Measurements from ENCODE around the gene CYP2U1.

CYP2U1 gene

DNA sequence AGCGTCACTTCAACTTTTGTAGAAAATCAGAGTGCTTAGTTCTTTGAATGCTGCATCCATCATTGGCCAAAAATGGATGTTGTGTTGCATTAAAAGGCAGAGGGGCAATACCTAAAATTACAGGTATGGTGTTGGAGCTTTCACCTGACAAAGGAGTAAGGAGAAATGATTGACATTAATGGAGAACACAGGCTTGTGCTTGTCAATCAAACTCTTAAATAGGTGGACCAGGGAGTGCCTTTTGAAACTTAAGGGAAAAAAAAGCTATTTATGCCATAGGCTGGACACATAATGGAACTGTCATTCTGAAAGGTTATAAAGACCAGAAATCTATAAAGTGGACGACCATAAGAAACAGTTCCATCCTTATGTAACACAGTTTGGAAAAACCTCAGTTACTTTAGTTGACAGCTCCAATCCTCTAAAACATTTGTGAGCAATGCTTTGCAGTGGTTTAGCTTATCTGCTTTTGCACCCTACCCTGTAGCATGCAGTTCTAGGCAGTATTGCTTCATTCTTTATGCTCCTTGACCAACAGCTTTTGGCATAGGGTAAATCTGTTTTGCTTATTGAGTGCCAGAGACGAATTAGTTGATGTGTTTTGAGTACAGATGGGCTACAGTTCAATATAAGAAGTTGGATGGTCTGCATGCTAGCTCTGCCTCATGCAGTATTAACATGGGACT, 60.7 kb downstream of the CYP2U1 start:
- peak overlapping the region; percentile 99 for H3K4me3 ChIP-seq (ENCODE audit: low read depth, low read length)
- TF ChIP-seq, protein P1, sequence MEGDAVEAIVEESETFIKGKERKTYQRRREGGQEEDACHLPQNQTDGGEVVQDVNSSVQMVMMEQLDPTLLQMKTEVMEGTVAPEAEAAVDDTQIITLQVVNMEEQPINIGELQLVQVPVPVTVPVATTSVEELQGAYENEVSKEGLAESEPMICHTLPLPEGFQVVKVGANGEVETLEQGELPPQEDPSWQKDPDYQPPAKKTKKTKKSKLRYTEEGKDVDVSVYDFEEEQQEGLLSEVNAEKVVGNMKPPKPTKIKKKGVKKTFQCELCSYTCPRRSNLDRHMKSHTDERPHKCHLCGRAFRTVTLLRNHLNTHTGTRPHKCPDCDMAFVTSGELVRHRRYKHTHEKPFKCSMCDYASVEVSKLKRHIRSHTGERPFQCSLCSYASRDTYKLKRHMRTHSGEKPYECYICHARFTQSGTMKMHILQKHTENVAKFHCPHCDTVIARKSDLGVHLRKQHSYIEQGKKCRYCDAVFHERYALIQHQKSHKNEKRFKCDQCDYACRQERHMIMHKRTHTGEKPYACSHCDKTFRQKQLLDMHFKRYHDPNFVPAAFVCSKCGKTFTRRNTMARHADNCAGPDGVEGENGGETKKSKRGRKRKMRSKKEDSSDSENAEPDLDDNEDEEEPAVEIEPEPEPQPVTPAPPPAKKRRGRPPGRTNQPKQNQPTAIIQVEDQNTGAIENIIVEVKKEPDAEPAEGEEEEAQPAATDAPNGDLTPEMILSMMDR (IDR thresholded peaks at IDR 0.05; ENCODE audit: low read depth, low read length), result no peak

DNA sequence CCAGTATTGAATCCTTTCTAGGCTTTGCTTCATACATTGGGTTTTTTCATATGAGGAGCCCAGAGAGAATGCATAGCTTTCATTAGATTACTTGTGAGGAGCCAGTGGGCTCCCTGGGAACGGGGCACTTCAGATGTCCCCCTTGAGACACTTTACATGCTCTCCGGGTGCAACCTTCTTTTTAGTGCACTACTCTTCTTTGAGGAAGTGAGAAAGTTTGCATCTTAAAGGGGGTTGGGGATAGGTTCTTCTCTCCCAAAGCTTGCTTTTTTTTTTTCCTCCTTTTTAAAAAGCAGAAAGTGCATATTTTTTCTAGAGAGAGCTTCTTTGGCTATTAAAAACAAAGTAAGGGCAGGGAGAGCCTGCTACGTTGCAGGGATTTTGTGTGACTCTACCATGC, 62.6 kb downstream of the CYP2U1 start:
- no peaks in the 10 kb centered on the region for H3K9me3 ChIP-seq (ENCODE audit: severe bottlenecking)
- TF ChIP-seq, protein P1 (IDR thresholded peaks at IDR 0.05; ENCODE audit: low read depth, low read length), result no peak
- peak overlapping the region; percentile 15; the same call in 1 of the 2 replicates for H3K4me3 ChIP-seq (ENCODE audit: low read depth, low read length)
- H3K36me3 ChIP-seq, result peaks cover 37% of the 10 kb centered on the region
- no peak for DNase-seq
- no peak overlapping the region for H3K27ac ChIP-seq
- H3K27me3 ChIP-seq (ENCODE audit: insufficient read depth, low read depth, severe bottlenecking), result no peaks in the 10 kb centered on the region

More for the DNA sequence above, 60.7 kb downstream of the CYP2U1 start:
- H3K27me3 ChIP-seq (ENCODE audit: insufficient read depth, low read depth, severe bottlenecking), result no peaks in the 10 kb centered on the region
- H3K36me3 ChIP-seq, result peaks cover 20% of the 10 kb centered on the region
- H3K9me3 ChIP-seq (ENCODE audit: severe bottlenecking), result no peaks in the 10 kb centered on the region
- H3K27ac ChIP-seq, result peak overlapping the region; percentile 3
- no peak for DNase-seq

DNA sequence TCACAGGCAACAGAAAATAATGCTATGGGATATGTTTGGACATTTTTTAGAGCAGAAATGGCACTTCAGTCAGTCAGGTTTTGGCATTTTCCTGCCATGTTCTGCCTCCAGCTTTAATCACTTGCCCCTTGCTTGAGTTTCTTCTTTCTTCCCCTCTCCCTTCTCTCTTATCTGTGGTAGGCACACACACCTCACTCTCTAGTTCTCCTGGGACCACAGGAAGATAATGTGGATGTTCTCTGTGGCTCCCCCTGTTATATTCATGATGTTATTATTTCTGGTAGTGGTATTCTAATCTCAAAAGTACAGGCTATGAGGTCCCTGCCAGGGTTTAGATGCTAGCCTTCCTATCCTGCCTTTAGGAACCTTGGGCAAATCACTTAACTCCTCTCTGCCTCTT, 63.5 kb downstream of the CYP2U1 start:
- H3K27ac ChIP-seq, result no peak overlapping the region

DNA sequence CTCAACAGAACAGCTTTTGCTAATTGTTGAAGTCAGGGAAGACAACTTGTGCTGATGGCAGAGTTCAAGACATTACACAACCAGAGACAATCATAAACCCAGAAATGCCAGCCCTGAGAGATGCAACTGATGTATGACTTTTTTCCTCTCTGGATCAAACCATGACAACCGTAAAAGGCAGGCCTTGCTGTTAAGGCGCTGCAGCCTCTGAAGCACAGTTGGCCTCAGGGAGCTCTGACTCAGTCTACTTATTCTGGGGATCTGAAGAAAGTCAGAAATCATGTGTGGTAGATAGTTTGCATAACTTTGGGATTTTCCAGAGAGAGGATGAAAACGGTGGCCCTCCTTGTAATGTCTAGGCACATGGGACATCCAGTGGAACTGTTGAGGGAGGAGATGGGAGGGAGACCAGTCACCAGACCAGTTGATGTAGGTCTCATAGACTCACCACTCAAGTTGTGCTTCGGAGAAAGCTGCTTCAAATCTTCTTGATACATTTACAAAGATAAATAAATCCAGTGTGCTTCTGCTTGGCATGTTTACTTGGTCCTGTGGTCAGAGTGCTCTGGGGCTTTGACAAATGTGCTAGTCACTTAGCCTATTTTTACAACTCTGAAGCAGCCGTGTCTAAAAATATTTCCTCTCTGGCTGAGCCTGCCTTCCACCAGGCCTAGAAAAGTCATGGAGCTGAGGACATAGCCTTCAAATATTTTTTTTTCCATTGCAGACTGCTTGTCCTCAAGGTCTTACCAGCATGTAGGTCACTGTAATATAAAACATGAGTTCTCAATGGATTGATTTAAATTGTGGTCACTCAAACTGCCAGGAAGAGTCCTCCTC, 65.8 kb downstream of the CYP2U1 start:
- Histone ChIP-seq H3K4me3 (ENCODE audit: low read depth, low read length) (no peak overlapping the region), H3K27me3 (ENCODE audit: insufficient read depth, low read depth, severe bottlenecking) (no peaks in the 10 kb centered on the region), H3K9me3 (ENCODE audit: severe bottlenecking) (peaks cover 5% of the 10 kb centered on the region), H3K36me3 (peaks cover 68% of the 10 kb centered on the region), H3K27ac (no peak overlapping the region)
- no peak for DNase-seq
- TF ChIP-seq, protein P1 (IDR thresholded peaks at IDR 0.05; ENCODE audit: low read depth, low read length), result no peak

More for the DNA sequence above, 63.5 kb downstream of the CYP2U1 start:
- H3K36me3 ChIP-seq, result peaks cover 47% of the 10 kb centered on the region
- no peak overlapping the region for H3K4me3 ChIP-seq (ENCODE audit: low read depth, low read length)
- H3K27me3 ChIP-seq (ENCODE audit: insufficient read depth, low read depth, severe bottlenecking), result no peaks in the 10 kb centered on the region
- no peaks in the 10 kb centered on the region for H3K9me3 ChIP-seq (ENCODE audit: severe bottlenecking)
- DNase-seq, result no peak
- TF ChIP-seq, protein P1 (IDR thresholded peaks at IDR 0.05; ENCODE audit: low read depth, low read length), result no peak

DNA sequence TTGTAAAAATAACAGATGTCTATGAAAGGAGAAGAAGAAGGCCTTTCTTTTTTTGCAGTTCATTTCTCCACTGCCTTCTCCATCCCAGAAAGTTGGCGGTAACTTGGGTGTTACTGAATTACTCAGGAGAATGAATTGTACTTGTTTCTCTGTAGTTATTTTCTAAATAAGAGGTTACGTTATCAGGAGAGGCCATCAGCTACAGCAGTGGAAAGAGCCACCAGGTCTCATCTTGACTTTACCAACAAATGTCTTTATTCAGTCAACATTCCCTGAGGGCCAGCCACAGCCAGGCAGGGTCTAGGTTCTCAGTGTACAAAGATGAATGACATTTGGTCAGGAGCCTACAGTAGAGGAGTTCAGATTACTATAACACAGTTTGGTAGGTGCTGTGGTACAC, 66.4 kb downstream of the CYP2U1 start:
- Histone ChIP-seq H3K27ac (no peak overlapping the region), H3K4me3 (ENCODE audit: low read depth, low read length) (no peak overlapping the region), H3K9me3 (ENCODE audit: severe bottlenecking) (peaks cover 9% of the 10 kb centered on the region), H3K27me3 (ENCODE audit: insufficient read depth, low read depth, severe bottlenecking) (no peaks in the 10 kb centered on the region), H3K36me3 (peaks cover 69% of the 10 kb centered on the region)
- DNase-seq, result no peak
- TF ChIP-seq, protein P1 (IDR thresholded peaks at IDR 0.05; ENCODE audit: low read depth, low read length), result no peak

Data from WERI-Rb-1 (cell line).